ENCODE data around the gene OR1J2. TPM values are rescaled to one million over a fixed set of nuclear protein-coding genes. Genes with fewer than 3 reads are reported as not detected.

Gene OR1J2
- not detected for polyA plus RNA-seq (2012; ENCODE audit: insufficient read depth, insufficient read length, low read depth)

GRCh38 chr9:122510502-122510901 lies at the start of gene OR1J2:
Gene OR1J2, plus strand, starts transcription at chr9:122510802. Its CDS starts 0 bp downstream, at chr9:122510802.
- TF ChIP-seq CTCF (IDR thresholded peaks at IDR 0.05; ENCODE audit: low read depth, low read length) = no peak
- H3K9me3 ChIP-seq = no peaks in the 10 kb centered on the region
- DNase-seq = no peak
- H3K27me3 ChIP-seq = peaks cover 15% of the 10 kb centered on the region
- H3K4me1 ChIP-seq = no peaks in the 10 kb centered on the region
- H3K36me3 ChIP-seq = no peaks in the 10 kb centered on the region
- no peak within 1 kb of the TSS for H3K4me3 ChIP-seq (ENCODE audit: low read depth, low read length)

- Histone ChIP-seq H3K4me1 (no peaks in the 10 kb centered on the region), H3K27me3 (peaks cover 8% of the 10 kb centered on the region; the same call in 1 of the 2 replicates), H3K36me3 (no peaks in the 10 kb centered on the region), H3K9me3 (no peaks in the 10 kb centered on the region), H3K4me3 (ENCODE audit: low read depth, low read length) (peak overlapping the region; percentile 64)
- peak; percentile 83 for TF ChIP-seq CTCF (IDR thresholded peaks at IDR 0.05; ENCODE audit: low read depth, low read length)
- peak; percentile 88 for DNase-seq
These were observed 46.6 kb upstream of the OR1J2 start for GRCh38 chr9:122463828-122464632.

- H3K4me3 ChIP-seq (ENCODE audit: low read depth, low read length) = peak overlapping the region; percentile 64
- no peaks in the 10 kb centered on the region for H3K36me3 ChIP-seq
- no peaks in the 10 kb centered on the region for H3K9me3 ChIP-seq
- no peaks in the 10 kb centered on the region for H3K4me1 ChIP-seq
- H3K27me3 ChIP-seq = peaks cover 6% of the 10 kb centered on the region; the same call in 1 of the 2 replicates
- peak; percentile 75 for DNase-seq
- peak; percentile 88 for TF ChIP-seq CTCF (IDR thresholded peaks at IDR 0.05; ENCODE audit: low read depth, low read length)
These were observed 45.7 kb upstream of the OR1J2 start for GRCh38 chr9:122464633-122465567.

GRCh38 chr9:122466456-122466855 lies 44.1 kb upstream of the OR1J2 start:
- Histone ChIP-seq H3K27me3 (peaks cover 6% of the 10 kb centered on the region; the same call in 1 of the 2 replicates), H3K4me1 (no peaks in the 10 kb centered on the region), H3K4me3 (ENCODE audit: low read depth, low read length) (no peak overlapping the region), H3K36me3 (no peaks in the 10 kb centered on the region), H3K9me3 (no peaks in the 10 kb centered on the region)
- DNase-seq = no peak
- no peak for TF ChIP-seq CTCF (IDR thresholded peaks at IDR 0.05; ENCODE audit: low read depth, low read length)

GRCh38 chr9:122468735-122469134 lies 41.9 kb upstream of the OR1J2 start:
- no peaks in the 10 kb centered on the region for H3K36me3 ChIP-seq
- no peaks in the 10 kb centered on the region for H3K9me3 ChIP-seq
- no peak overlapping the region for H3K4me3 ChIP-seq (ENCODE audit: low read depth, low read length)
- no peak for TF ChIP-seq CTCF (IDR thresholded peaks at IDR 0.05; ENCODE audit: low read depth, low read length)
- H3K4me1 ChIP-seq = no peaks in the 10 kb centered on the region
- no peak for DNase-seq
- peaks cover 6% of the 10 kb centered on the region; the same call in 1 of the 2 replicates for H3K27me3 ChIP-seq

All from BE2C (cell line).